ENCODE measurements around the gene CADPS. TPM values are rescaled to one million over a fixed set of nuclear protein-coding genes. Genes with fewer than 3 reads are reported as not detected.

The CADPS gene
- polyA plus RNA-seq, 1 donor from 2014 or later, result 118 TPM

- H3K27me3 ChIP-seq (ENCODE audit: insufficient read depth, low read depth, low read length), result no peaks in the 10 kb centered on the region
- H3K27ac ChIP-seq (ENCODE audit: low read length), result peak overlapping the region; percentile 34
- H3K9ac ChIP-seq (ENCODE audit: low read length), result no peak overlapping the region
- H3K36me3 ChIP-seq (ENCODE audit: insufficient read depth, low read length), result no peaks in the 10 kb centered on the region
- H3K9me3 ChIP-seq (ENCODE audit: low read length), result no peaks in the 10 kb centered on the region
- no peaks in the 10 kb centered on the region for H3K79me2 ChIP-seq (replicated peaks; ENCODE audit: insufficient read depth, low read length)
- peak overlapping the region; percentile 18 for H3K4me3 ChIP-seq (ENCODE audit: low read length)
- no peak overlapping the region for H3K4me2 ChIP-seq (ENCODE audit: low read length)
- no peaks in the 10 kb centered on the region for H3F3A ChIP-seq (ENCODE audit: insufficient read depth, low read length, poor library complexity, severe bottlenecking)
- no peaks in the 10 kb centered on the region for H4K20me1 ChIP-seq (ENCODE audit: insufficient read depth)
- TF ChIP-seq EP300 (conservative IDR thresholded peaks at IDR 0.05; ENCODE audit: poor library complexity, severe bottlenecking), result peak; percentile 91
- TF ChIP-seq POLR2AphosphoS5 (IDR thresholded peaks at IDR 0.05), result peak; percentile 63
- TF ChIP-seq RAD21 (conservative IDR thresholded peaks at IDR 0.05), result peak; percentile 24
- no peak for TF ChIP-seq EZH2 (IDR thresholded peaks at IDR 0.05; ENCODE audit: borderline replicate concordance, insufficient read depth, low read length, poor library complexity, severe bottlenecking)
- TF ChIP-seq CTCF (IDR thresholded peaks at IDR 0.05; ENCODE audit: poor library complexity, severe bottlenecking), result peak; percentile 7
- no peak for TF ChIP-seq SMC3 (conservative IDR thresholded peaks at IDR 0.05; ENCODE audit: poor library complexity)
- TF ChIP-seq MXI1 (conservative IDR thresholded peaks at IDR 0.05; ENCODE audit: poor library complexity, severe bottlenecking), result peak; percentile 58
- peak; percentile 95 for TF ChIP-seq REST (IDR thresholded peaks at IDR 0.05; ENCODE audit: borderline replicate concordance)
- no peak for TF ChIP-seq TAF1 (IDR thresholded peaks at IDR 0.05; ENCODE audit: low read depth)
- no peaks in the 10 kb centered on the region for H3K9me2 ChIP-seq (ENCODE audit: insufficient read depth, low read length)
- H2AFZ ChIP-seq (ENCODE audit: low read depth, low read length), result no peak overlapping the region
Measured at GRCh38 chr3:62688812-62689211, 186.4 kb downstream of the CADPS start.

- H3K9ac ChIP-seq (ENCODE audit: low read length), result no peak overlapping the region
- no peaks in the 10 kb centered on the region for H3K79me2 ChIP-seq (replicated peaks; ENCODE audit: insufficient read depth, low read length)
- TF ChIP-seq RAD21 (conservative IDR thresholded peaks at IDR 0.05) (no peak), REST (IDR thresholded peaks at IDR 0.05; ENCODE audit: borderline replicate concordance) (no peak), SMC3 (conservative IDR thresholded peaks at IDR 0.05; ENCODE audit: poor library complexity) (no peak), MXI1 (conservative IDR thresholded peaks at IDR 0.05; ENCODE audit: poor library complexity, severe bottlenecking) (no peak), CTCF (IDR thresholded peaks at IDR 0.05; ENCODE audit: poor library complexity, severe bottlenecking) (no peak), EP300 (conservative IDR thresholded peaks at IDR 0.05; ENCODE audit: poor library complexity, severe bottlenecking) (no peak), POLR2AphosphoS5 (IDR thresholded peaks at IDR 0.05) (no peak), EZH2 (IDR thresholded peaks at IDR 0.05; ENCODE audit: borderline replicate concordance, insufficient read depth, low read length, poor library complexity, severe bottlenecking) (no peak)
- H4K20me1 ChIP-seq (ENCODE audit: insufficient read depth), result no peaks in the 10 kb centered on the region
- H3K27me3 ChIP-seq (ENCODE audit: insufficient read depth, low read depth, low read length), result no peaks in the 10 kb centered on the region
- H3K4me3 ChIP-seq (ENCODE audit: low read length), result no peak overlapping the region
- H3K27ac ChIP-seq (ENCODE audit: low read length), result no peak overlapping the region
- H3K9me2 ChIP-seq (ENCODE audit: insufficient read depth, low read length), result no peaks in the 10 kb centered on the region
- H3F3A ChIP-seq (ENCODE audit: insufficient read depth, low read length, poor library complexity, severe bottlenecking), result no peaks in the 10 kb centered on the region
- H2AFZ ChIP-seq (ENCODE audit: low read depth, low read length), result no peak overlapping the region
- H3K36me3 ChIP-seq (ENCODE audit: insufficient read depth, low read length), result no peaks in the 10 kb centered on the region
- H3K4me2 ChIP-seq (ENCODE audit: low read length), result no peak overlapping the region
- H3K9me3 ChIP-seq (ENCODE audit: low read length), result no peaks in the 10 kb centered on the region
Measured at GRCh38 chr3:62688050-62688449, 187.2 kb downstream of the CADPS start.

All from neural cell (in vitro differentiated cells).